Measurements from ENCODE around the gene GPC6.

Gene GPC6

DNA sequence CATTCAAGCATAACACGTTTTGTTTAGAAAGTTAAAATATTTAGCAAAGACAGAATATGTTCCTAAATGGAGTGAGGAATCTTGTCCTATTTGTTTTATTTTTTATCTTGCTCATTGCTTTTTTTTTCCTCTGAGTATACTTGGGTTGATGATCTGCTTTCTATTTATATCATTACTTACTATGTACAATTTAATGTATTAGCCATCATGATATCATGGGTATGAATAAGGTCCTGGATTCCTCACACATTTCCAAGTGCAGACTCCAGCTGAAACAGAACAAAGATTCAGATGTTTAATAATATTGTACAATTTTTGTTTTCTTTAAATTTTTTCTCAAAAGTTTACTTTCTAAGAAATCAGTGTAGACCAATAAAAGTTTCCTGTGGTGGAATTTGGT lies 388.2 kb downstream of the GPC6 start:
- H3K9me3 ChIP-seq (ENCODE audit: insufficient read depth, low read length), result no peaks in the 10 kb centered on the region
- H3K36me3 ChIP-seq (replicated peaks; ENCODE audit: low read depth, low read length), result no peaks in the 10 kb centered on the region
- no peak overlapping the region for H3K27ac ChIP-seq (ENCODE audit: low read length)
- no peak overlapping the region for H3K9ac ChIP-seq (ENCODE audit: low read length)
- no peak overlapping the region for H3K4me2 ChIP-seq (ENCODE audit: low read length)
- H4K20me1 ChIP-seq (ENCODE audit: insufficient read depth, low read length), result no peaks in the 10 kb centered on the region
- H3K4me1 ChIP-seq (ENCODE audit: low read length), result no peaks in the 10 kb centered on the region
- no peak for TF ChIP-seq EZH2phosphoT487 (IDR thresholded peaks at IDR 0.05; ENCODE audit: low read depth)
- TF ChIP-seq, protein P1, sequence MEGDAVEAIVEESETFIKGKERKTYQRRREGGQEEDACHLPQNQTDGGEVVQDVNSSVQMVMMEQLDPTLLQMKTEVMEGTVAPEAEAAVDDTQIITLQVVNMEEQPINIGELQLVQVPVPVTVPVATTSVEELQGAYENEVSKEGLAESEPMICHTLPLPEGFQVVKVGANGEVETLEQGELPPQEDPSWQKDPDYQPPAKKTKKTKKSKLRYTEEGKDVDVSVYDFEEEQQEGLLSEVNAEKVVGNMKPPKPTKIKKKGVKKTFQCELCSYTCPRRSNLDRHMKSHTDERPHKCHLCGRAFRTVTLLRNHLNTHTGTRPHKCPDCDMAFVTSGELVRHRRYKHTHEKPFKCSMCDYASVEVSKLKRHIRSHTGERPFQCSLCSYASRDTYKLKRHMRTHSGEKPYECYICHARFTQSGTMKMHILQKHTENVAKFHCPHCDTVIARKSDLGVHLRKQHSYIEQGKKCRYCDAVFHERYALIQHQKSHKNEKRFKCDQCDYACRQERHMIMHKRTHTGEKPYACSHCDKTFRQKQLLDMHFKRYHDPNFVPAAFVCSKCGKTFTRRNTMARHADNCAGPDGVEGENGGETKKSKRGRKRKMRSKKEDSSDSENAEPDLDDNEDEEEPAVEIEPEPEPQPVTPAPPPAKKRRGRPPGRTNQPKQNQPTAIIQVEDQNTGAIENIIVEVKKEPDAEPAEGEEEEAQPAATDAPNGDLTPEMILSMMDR (IDR thresholded peaks at IDR 0.05; ENCODE audit: low read depth, low read length), result no peak
- H2AFZ ChIP-seq (ENCODE audit: low read depth, low read length), result no peak overlapping the region
- H3K27me3 ChIP-seq (ENCODE audit: low read depth, low read length), result no peaks in the 10 kb centered on the region
- no peaks in the 10 kb centered on the region for H3K79me2 ChIP-seq (ENCODE audit: low read length)
- H3K4me3 ChIP-seq (ENCODE audit: low read length), result no peak overlapping the region

GRCh38 chr13:93620181-93620765 lies 393.7 kb downstream of the GPC6 start:
- Histone ChIP-seq H3K4me2 (ENCODE audit: low read length) (no peak overlapping the region), H2AFZ (ENCODE audit: low read depth, low read length) (no peak overlapping the region), H3K9ac (ENCODE audit: low read length) (no peak overlapping the region), H3K36me3 (replicated peaks; ENCODE audit: low read depth, low read length) (no peaks in the 10 kb centered on the region), H3K4me1 (ENCODE audit: low read length) (no peaks in the 10 kb centered on the region), H3K27me3 (ENCODE audit: low read depth, low read length) (no peaks in the 10 kb centered on the region), H3K9me3 (ENCODE audit: insufficient read depth, low read length) (no peaks in the 10 kb centered on the region), H3K27ac (ENCODE audit: low read length) (no peak overlapping the region), H4K20me1 (ENCODE audit: insufficient read depth, low read length) (no peaks in the 10 kb centered on the region), H3K79me2 (ENCODE audit: low read length) (no peaks in the 10 kb centered on the region), H3K4me3 (ENCODE audit: low read length) (no peak overlapping the region)
- TF ChIP-seq, protein P1 (IDR thresholded peaks at IDR 0.05; ENCODE audit: low read depth, low read length), result no peak
- no peak for TF ChIP-seq EZH2phosphoT487 (IDR thresholded peaks at IDR 0.05; ENCODE audit: low read depth)

DNA sequence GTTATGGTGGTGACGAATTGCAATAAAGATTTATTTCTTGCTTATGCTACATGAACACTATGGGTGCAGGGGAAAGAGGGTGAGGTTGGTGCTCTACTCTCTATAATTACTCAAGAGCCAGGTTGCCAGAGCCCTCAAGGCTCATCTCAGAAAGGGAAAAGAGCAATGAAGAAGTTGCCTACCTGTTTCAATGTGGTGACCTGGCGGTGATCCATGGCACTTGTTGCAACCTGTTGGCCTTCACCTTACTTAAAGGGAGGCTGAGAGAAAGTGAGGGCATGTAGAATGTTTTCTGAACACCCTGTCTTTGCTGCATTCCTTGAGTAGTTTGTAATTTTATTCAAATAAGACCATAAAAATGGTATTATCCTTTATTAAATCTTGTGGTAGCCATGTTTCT lies 394.4 kb downstream of the GPC6 start:
- Histone ChIP-seq H3K27me3 (ENCODE audit: low read depth, low read length) (no peaks in the 10 kb centered on the region), H3K9me3 (ENCODE audit: insufficient read depth, low read length) (no peaks in the 10 kb centered on the region), H3K4me1 (ENCODE audit: low read length) (no peaks in the 10 kb centered on the region), H3K9ac (ENCODE audit: low read length) (no peak overlapping the region), H3K36me3 (replicated peaks; ENCODE audit: low read depth, low read length) (no peaks in the 10 kb centered on the region), H4K20me1 (ENCODE audit: insufficient read depth, low read length) (no peaks in the 10 kb centered on the region), H3K4me2 (ENCODE audit: low read length) (no peak overlapping the region), H2AFZ (ENCODE audit: low read depth, low read length) (no peak overlapping the region), H3K4me3 (ENCODE audit: low read length) (no peak overlapping the region), H3K79me2 (ENCODE audit: low read length) (no peaks in the 10 kb centered on the region), H3K27ac (ENCODE audit: low read length) (no peak overlapping the region)
- no peak for TF ChIP-seq EZH2phosphoT487 (IDR thresholded peaks at IDR 0.05; ENCODE audit: low read depth)
- TF ChIP-seq, protein P1 (IDR thresholded peaks at IDR 0.05; ENCODE audit: low read depth, low read length), result no peak

GRCh38 chr13:93621966-93622365 lies 395.4 kb downstream of the GPC6 start:
- Histone ChIP-seq H3K36me3 (replicated peaks; ENCODE audit: low read depth, low read length) (no peaks in the 10 kb centered on the region), H2AFZ (ENCODE audit: low read depth, low read length) (no peak overlapping the region), H3K4me1 (ENCODE audit: low read length) (no peaks in the 10 kb centered on the region), H3K9ac (ENCODE audit: low read length) (no peak overlapping the region), H3K27ac (ENCODE audit: low read length) (no peak overlapping the region), H3K27me3 (ENCODE audit: low read depth, low read length) (no peaks in the 10 kb centered on the region), H3K4me3 (ENCODE audit: low read length) (no peak overlapping the region), H4K20me1 (ENCODE audit: insufficient read depth, low read length) (no peaks in the 10 kb centered on the region), H3K4me2 (ENCODE audit: low read length) (no peak overlapping the region), H3K79me2 (ENCODE audit: low read length) (no peaks in the 10 kb centered on the region), H3K9me3 (ENCODE audit: insufficient read depth, low read length) (no peaks in the 10 kb centered on the region)
- TF ChIP-seq, protein P1 (IDR thresholded peaks at IDR 0.05; ENCODE audit: low read depth, low read length), result no peak
- no peak for TF ChIP-seq EZH2phosphoT487 (IDR thresholded peaks at IDR 0.05; ENCODE audit: low read depth)
